GM23248 (cell line): Measurements from ENCODE around the gene RBM3.

Experiments
- EZH2 ChIP-seq: fragments of 200-600 bp; sonication (generic); IDR thresholded peaks from 2 replicates; pipeline ENCODE4 v1.6.1; 2018; ENCODE audit warnings: antibody characterized with exemption, mild to moderate bottlenecking; ENCODE audit not compliant: insufficient read depth, poor library complexity, severe bottlenecking
- EZH2phosphoT487 ChIP-seq: fragments of 200-600 bp; sonication (generic); IDR thresholded peaks from 2 replicates; pipeline ENCODE4 v1.6.1; 2018; ENCODE audit warnings: antibody characterized with exemption, moderate library complexity, mild to moderate bottlenecking, low read depth; ENCODE audit not compliant: insufficient read depth

DNA sequence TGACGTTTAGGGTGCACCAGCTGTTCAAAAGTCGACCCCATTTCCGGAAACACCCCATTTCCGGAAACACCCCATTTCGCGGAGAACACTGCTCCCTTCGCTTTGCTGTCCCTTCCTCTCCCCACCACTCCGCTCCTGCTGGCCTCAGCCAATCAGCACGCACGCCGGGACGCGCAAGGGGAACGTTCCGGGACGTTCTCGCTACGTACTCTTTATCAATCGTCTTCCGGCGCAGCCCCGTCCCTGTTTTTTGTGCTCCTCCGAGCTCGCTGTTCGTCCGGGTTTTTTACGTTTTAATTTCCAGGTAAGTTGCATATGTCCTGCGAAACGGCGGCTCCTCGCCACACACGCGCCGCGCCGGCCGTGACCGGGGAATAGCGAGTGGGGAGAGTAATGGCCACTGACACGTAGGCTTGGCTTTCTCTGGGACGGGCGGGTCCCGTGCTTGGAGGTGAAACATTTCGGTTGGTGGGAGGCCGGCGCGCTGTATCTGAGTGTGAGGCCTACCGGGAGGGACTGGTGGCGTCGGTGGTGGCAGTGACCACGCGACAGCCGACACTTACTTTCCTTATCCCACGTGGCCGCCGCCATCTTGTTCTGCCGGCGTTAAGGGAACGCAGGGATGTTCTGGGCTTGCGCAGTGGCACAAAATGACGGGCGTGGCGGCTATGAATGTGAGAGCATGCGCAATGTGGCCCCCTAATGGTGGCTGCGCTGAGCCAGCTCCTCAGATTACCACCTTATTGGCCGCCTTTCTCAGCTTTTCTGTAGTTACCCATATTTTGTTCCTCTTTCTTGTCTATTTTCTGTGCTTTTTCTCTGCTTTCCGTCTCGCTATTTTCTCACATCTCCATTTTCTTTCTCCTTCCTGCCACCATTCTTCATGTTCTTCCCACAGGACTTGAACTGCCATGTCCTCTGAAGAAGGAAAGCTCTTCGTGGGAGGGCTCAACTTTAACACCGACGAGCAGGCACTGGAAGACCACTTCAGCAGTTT, at the start of gene RBM3:
- TF ChIP-seq EZH2phosphoT487 (no peak), EZH2 (no peak)
